ENCODE measurements around the gene RET. TPM values are rescaled to one million over a fixed set of nuclear protein-coding genes. Genes with fewer than 3 reads are reported as not detected.
"Not testable (repeated sequence)": the region's sequence is repeated elsewhere in the genome, so short reads cannot be mapped to it uniquely, and the experiment has no call there.

RET gene
- total RNA-seq, 1 donor from 2014 or later = 0.30 TPM

- intact Hi-C loops (cut with micrococcal nuclease) = no loop called here
These were observed 57.4 kb downstream of the RET start for GRCh38 chr10:43134126-43134905.

- intact Hi-C loops (cut with micrococcal nuclease) = loop anchor here (5.0 kb wide), 1 partner anchor 152 kb away; no protein-coding TSS in a partner anchor
These were observed 58.2 kb downstream of the RET start for GRCh38 chr10:43135064-43135463.

- intact Hi-C loops (cut with micrococcal nuclease) = loop anchor here (5.0 kb wide), 1 partner anchor 152 kb away; no protein-coding TSS in a partner anchor
These were observed 58.8 kb downstream of the RET start for GRCh38 chr10:43135656-43136055.

DNA sequence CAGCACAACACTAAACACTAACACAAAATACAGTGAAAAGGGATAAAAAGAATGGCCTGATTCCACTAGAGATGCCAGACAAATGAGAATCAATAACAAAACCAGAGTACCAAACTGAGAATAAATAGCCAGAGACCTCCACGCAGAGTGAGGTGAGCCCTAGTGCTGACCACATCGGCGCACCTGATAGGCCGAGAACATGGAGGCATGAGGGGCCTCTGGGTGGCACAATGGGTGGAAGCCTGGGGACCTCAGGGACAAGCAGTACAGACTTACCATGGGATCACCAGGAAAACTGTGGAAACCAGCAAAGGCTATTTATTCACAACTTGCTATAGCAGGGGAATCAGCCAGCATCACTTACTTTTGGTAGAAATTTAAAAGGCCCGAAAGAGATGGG, 59.6 kb downstream of the RET start:
- intact Hi-C loops (cut with micrococcal nuclease) = loop anchor here (5.0 kb wide), 1 partner anchor 151 kb away; no protein-coding TSS in a partner anchor

GRCh38 chr10:43136995-43137716, 60.3 kb downstream of the RET start:
- intact Hi-C loops (cut with micrococcal nuclease) = loop anchor here (5.0 kb wide), 1 partner anchor 150 kb away; no protein-coding TSS in a partner anchor

GRCh38 chr10:43137717-43138020, 60.8 kb downstream of the RET start:
- intact Hi-C loops (cut with micrococcal nuclease) = loop anchor here (1.0 to 5.0 kb wide), 12 partner anchors 8 to 585 kb away; partner anchors contain the start of genes BMS1, HNRNPF, ZNF32 and ZNF33B

DNA sequence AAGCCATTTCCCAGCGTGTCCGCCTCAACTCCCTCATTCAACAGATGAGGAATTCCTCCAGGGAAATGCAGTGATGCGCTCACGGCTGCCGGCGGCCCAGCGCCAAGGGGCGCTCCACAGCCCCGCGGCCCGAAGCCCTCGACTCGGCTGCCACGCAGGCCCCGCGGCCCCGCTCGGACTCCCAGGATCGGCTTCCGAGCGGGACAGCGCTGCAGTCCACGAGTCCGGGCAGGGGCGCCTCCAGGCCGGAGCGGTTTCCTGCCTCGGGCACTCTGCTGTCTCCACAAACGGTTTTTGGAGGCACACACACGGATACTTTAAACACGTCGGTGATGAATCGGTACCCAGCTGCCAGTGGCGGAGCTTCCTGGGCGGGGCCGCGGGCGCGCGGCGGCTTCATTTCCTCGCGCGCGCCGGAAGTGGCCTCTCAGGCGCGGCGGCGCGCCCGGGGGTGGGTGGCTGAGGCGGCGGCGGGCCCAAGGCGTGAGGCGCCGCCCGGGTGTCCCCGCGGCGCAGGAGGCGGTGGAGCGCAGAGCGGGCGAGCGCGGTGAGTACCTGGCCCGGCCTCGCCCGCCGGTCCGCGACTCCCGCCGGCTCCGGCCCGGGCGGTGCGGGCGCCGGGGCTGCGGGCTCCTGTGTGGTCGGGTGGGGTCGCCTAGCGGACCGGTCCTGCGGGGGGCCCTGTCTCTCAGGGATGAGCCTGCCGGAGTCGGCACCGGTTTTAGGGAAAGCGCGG, 61.3 kb downstream of the RET start, which contains the start of gene CSGALNACT2:
CSGALNACT2 (plus strand) TSS at position 425 of the 736 bp plus-strand sequence. CDS start 16,705 bp downstream, outside the sequence.
- intact Hi-C loops (cut with micrococcal nuclease) = loop anchor here (1.0 to 5.0 kb wide), 12 partner anchors 9 to 585 kb away; partner anchors contain the start of genes BMS1, HNRNPF, ZNF32 and ZNF33B

DNA sequence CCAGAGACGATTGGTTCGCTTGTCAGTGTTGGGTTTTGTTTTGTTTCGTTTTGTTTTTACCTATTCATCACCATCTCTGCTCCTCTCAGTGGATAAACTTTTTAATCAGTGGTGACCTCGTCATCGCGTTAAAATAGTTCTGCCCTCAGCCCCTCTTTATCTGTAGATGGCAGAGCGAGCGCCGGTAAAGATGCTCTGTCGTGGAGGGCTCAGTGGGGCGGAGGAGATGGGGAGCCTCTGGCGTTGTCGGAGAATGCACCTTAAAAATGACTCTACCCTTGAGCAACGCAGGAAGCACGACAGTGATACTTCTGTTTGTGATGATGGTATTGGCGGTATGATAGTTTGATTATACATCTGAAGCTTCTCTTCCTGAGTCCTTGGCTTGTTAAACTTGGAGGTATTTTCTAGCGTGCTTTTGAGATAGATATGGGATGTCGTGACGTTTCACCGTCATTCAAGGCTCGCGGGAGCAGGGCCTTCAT, 61.9 kb downstream of the RET start:
- intact Hi-C loops (cut with micrococcal nuclease) = loop anchor here (1.0 to 5.0 kb wide), 12 partner anchors 9 to 586 kb away; partner anchors contain the start of genes BMS1, HNRNPF, ZNF32 and ZNF33B

GRCh38 chr10:43141421-43141820, 64.6 kb downstream of the RET start:
- intact Hi-C loops (cut with micrococcal nuclease) = loop anchor here (2.0 kb wide), 1 partner anchor 25 kb away; no protein-coding TSS in a partner anchor

- intact Hi-C loops (cut with micrococcal nuclease) = no loop called here
These were observed 68.4 kb downstream of the RET start for GRCh38 chr10:43145311-43145710.

- intact Hi-C loops (cut with micrococcal nuclease) = not testable (repeated sequence)
These were observed 69.1 kb downstream of the RET start for GRCh38 chr10:43145936-43146335.

DNA sequence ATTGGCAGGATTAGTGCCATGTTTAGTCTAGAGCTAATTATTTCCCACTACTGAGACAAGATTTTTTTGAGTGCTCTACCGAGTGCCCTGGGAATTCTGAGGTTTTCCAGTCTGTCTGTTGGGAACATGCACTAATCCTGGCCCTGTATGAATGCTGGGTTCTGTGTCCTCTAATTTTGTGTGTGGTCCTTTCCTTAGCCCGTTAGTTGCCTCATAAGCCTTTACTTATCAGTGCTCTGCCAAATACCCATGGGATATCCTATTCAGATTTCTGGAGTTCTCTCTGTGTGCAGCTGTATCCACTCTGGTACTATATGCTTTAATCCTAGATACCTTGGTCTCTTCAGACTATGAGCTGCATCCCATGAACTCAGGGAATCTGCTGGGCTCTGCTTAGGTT, 74.5 kb downstream of the RET start:
- intact Hi-C loops (cut with micrococcal nuclease) = no loop called here

DNA sequence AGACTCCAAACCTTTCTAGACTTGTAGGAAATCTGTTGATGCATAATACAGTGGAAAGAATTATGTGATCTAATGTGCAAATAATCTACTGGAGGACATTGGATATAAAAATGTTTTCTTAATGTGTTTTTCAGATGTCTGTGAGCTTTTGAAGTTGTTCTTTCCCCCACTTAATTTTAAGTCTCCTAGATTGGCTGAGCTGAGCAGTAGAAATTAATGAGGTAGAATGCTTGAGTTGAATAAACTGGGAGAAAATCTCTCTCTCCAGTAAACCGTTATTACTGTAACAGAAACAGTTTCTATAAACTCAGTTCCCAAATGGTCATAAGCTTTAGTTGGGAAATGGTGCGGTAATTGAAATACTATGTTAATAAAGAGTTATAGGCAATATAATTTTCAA, 77.0 kb downstream of the RET start:
- intact Hi-C loops (cut with micrococcal nuclease) = no loop called here

- intact Hi-C loops (cut with micrococcal nuclease) = no loop called here
These were observed 78.4 kb downstream of the RET start for GRCh38 chr10:43155221-43155620.

GRCh38 chr10:43155741-43156140, 78.9 kb downstream of the RET start:
- intact Hi-C loops (cut with micrococcal nuclease) = no loop called here

DNA sequence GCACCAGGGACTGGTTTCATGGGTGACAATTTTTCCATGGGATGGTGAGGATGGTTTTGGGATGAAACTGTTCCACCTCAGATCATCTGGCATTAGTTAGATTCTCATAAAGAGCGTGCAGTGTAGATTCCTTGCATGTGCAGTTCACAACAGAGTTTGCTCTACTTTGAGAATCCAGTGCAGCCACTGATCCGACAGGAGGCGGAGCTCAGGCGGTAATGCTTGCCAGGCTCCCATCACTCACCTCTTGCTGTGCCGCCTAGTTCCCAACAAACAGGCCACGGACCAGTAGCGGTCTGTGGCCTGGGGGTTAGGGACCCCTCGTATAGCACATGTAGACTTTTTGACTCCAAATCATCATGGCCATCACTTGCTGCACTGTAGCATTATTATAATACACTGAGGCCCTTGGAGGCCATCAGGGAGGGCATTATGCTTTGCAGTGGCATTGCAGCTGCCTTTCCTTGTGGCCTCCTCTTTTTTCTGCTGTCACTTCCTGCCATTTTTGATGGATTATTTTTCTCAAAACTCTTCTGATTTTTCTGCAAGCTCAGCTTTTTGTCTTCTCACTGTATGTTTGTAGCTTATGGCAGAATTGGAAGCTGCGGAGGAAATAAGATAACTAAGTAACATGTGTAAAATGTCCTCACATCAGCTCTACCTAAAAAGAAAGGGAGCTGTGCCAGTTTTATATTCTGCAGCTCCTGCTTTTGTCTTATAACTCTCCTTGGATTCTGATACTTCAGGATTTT, 79.9 kb downstream of the RET start:
- intact Hi-C loops (cut with micrococcal nuclease) = no loop called here

DNA sequence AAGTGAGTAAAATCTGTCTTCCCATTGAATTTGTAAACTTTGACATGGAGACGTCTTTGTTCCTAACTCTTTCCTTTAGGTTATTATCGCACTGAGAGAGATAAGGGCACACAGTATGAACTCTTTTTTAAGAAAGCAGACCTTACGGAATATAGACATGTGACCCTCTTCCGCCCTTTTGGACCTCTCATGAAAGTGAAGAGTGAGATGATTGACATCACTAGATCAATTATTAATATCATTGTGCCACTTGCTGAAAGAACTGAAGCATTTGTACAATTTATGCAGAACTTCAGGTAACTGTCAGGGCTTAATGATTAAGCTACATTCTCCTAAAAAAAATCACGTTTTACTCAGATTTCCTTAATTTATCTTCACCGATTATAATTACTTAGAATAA, 81.8 kb downstream of the RET start:
- intact Hi-C loops (cut with micrococcal nuclease) = no loop called here

- intact Hi-C loops (cut with micrococcal nuclease) = no loop called here
These were observed 83.4 kb downstream of the RET start for GRCh38 chr10:43160046-43160920.

- intact Hi-C loops (cut with micrococcal nuclease) = no loop called here
These were observed 84.0 kb downstream of the RET start for GRCh38 chr10:43160921-43161255.

GRCh38 chr10:43162604-43163003, 85.7 kb downstream of the RET start:
- intact Hi-C loops (cut with micrococcal nuclease) = no loop called here
